Mesendoderm (in vitro differentiated cells): ENCODE measurements around the gene CXCL17.
A peak's percentile ranks its signal among the peaks of the same experiment; 100 is the strongest.

ENCODE experiments used
- DNase-seq: peaks from one replicate; pipeline ENCODE4 v3.0.0; 2013
- H2AK5ac ChIP-seq: 2 replicates; pipeline ENCODE4 v1.6.1; 2013; ENCODE audit warnings: low read length, inconsistent platforms
- H2BK120ac ChIP-seq: 2 replicates; pipeline ENCODE4 v1.6.1; 2013; ENCODE audit warnings: low read depth, mild to moderate bottlenecking, low read length, moderate library complexity, mixed read lengths
- H2BK15ac ChIP-seq: replicated peaks from 2 replicates; pipeline ENCODE4 v1.6.1; 2013; ENCODE audit warnings: low read depth, mild to moderate bottlenecking, moderate library complexity
- H2BK5ac ChIP-seq: 2 replicates; pipeline ENCODE4 v1.6.1; 2013; ENCODE audit warnings: low read length, inconsistent platforms
- H3K18ac ChIP-seq: 2 replicates; pipeline ENCODE4 v1.6.1; 2013; ENCODE audit warnings: mild to moderate bottlenecking, low read length, mixed read lengths
- H3K23ac ChIP-seq: one replicate; pipeline ENCODE4 v1.6.1; 2013; ENCODE audit warnings: low read length
- H3K27ac ChIP-seq: 2 replicates; pipeline ENCODE4 v1.5.1; 2013; ENCODE audit warnings: low read depth, mild to moderate bottlenecking, inconsistent platforms, low read length, moderate library complexity
- H3K27me3 ChIP-seq: 2 replicates; pipeline ENCODE4 v1.6.1; 2013; ENCODE audit warnings: low read length, control low read depth, mild to moderate bottlenecking, inconsistent platforms; ENCODE audit not compliant: insufficient read depth, poor library complexity
- H3K36me3 ChIP-seq: 2 replicates; pipeline ENCODE4 v1.6.1; 2013; ENCODE audit warnings: low read length, inconsistent platforms; ENCODE audit not compliant: control insufficient read depth, insufficient read depth
- H3K4ac ChIP-seq: one replicate; pipeline ENCODE4 v1.6.1; 2013; ENCODE audit warnings: low read depth, mild to moderate bottlenecking, low read length, moderate library complexity
- H3K4me1 ChIP-seq: 2 replicates; pipeline ENCODE4 v1.6.1; 2013; ENCODE audit warnings: low read depth, low read length, inconsistent platforms; ENCODE audit not compliant: control insufficient read depth
- H3K4me2 ChIP-seq: 2 replicates; pipeline ENCODE4 v1.6.1; 2013; ENCODE audit warnings: low read length
- H3K4me3 ChIP-seq: 2 replicates; pipeline ENCODE4 v1.5.1; 2013; ENCODE audit warnings: mild to moderate bottlenecking, low read length
- H3K56ac ChIP-seq: one replicate; pipeline ENCODE4 v1.6.1; 2013; ENCODE audit warnings: low read length
- H3K79me1 ChIP-seq: 2 replicates; pipeline ENCODE4 v1.6.1; 2013; ENCODE audit warnings: low read length, inconsistent platforms
- H3K79me2 ChIP-seq: 2 replicates; pipeline ENCODE4 v1.6.1; 2013; ENCODE audit warnings: mild to moderate bottlenecking, low read length; ENCODE audit not compliant: control insufficient read depth, insufficient read depth
- H3K9ac ChIP-seq: 2 replicates; pipeline ENCODE4 v1.6.1; 2013; ENCODE audit warnings: low read length, inconsistent platforms
- H4K5ac ChIP-seq: one replicate; pipeline ENCODE4 v1.6.1; 2013; ENCODE audit warnings: low read length
- H4K8ac ChIP-seq: one replicate; pipeline ENCODE4 v1.6.1; 2013; ENCODE audit warnings: low read depth, mild to moderate bottlenecking, control low read depth, low read length, moderate library complexity
- WGBS: extraction: QIAGEN DNeasy Blood & Tissue Kit; methylation state at CpG from one replicate; pipeline ENCODE4 v1.1.7; 2013; ENCODE audit warnings: low lambda C conversion rate, missing lambda C conversion rate; ENCODE audit not compliant: insufficient coverage; ENCODE audit errors: extremely low coverage; 5-methylcytosine and 5-hydroxymethylcytosine counted together

Gene CXCL17

DNA sequence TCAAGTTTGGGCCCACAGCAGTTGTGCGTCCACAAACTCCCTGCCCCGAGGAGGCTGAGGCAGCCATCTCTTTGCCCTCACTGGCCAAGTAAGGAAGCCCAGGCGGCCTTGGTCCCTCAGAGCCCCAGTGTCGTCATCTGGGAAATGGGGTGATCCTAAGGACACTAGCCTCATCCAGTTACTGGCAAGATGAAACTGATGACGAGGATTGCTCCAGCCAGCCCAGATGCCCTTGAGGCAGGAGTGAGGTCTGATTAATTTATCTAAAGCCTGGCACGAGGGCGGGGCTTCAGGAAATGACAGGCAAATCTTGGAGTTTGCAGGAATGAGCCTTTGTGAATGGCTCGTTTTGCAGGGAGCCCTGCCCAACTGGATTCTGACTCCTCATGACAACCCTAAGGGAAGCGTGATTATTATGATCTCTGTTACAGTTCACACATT is 21.1 kb downstream of the CXCL17 start:
- Histone ChIP-seq H3K4ac (no peak overlapping the region), H3K79me1 (no peaks in the 10 kb centered on the region), H3K79me2 (no peaks in the 10 kb centered on the region), H2BK120ac (no peak overlapping the region), H3K4me3 (no peak overlapping the region), H4K8ac (no peak overlapping the region), H3K36me3 (no peaks in the 10 kb centered on the region), H2BK15ac (no peak overlapping the region), H3K18ac (no peak overlapping the region), H3K56ac (no peak overlapping the region), H2BK5ac (no peak overlapping the region), H3K4me1 (no peaks in the 10 kb centered on the region), H3K4me2 (no peak overlapping the region), H3K27me3 (no peaks in the 10 kb centered on the region), H3K27ac (no peak overlapping the region), H4K5ac (no peak overlapping the region), H3K23ac (no peak overlapping the region), H3K9ac (no peak overlapping the region), H2AK5ac (no peak overlapping the region)
- no CpG with 5 or more reads among the region's 9 CpGs for WGBS
- no peak for DNase-seq

DNA sequence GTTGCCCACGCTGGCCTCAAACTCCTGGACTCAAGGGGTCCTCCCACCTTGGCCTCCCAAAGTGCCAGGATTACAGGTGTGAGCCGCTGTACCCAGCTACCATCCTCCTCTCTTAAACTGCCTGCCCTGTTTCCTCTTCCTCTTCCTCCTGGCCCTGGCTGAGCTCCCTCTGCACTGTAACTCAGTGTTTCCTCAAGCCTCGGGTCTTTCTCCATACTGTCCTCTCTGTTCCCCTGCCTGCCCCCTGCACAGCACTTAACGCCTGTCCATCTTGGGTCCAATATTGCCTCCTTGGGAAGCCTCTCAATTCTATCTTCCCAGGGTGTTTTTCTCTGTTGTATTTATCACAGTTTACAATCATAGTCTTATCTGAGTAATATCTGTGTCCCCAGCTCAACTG is 21.6 kb downstream of the CXCL17 start:
- H3K79me2 ChIP-seq, result no peaks in the 10 kb centered on the region
- WGBS, result no CpG with 5 or more reads among the region's 4 CpGs
- no peak overlapping the region for H2BK15ac ChIP-seq
- H2BK5ac ChIP-seq, result no peak overlapping the region
- no peaks in the 10 kb centered on the region for H3K4me1 ChIP-seq
- H4K8ac ChIP-seq, result no peak overlapping the region
- no peaks in the 10 kb centered on the region for H3K79me1 ChIP-seq
- H2BK120ac ChIP-seq, result no peak overlapping the region
- no peaks in the 10 kb centered on the region for H3K36me3 ChIP-seq
- H3K4me3 ChIP-seq, result no peak overlapping the region
- no peak overlapping the region for H3K23ac ChIP-seq
- no peak overlapping the region for H3K18ac ChIP-seq
- no peak for DNase-seq
- H3K56ac ChIP-seq, result no peak overlapping the region
- H3K27ac ChIP-seq, result no peak overlapping the region
- H3K4me2 ChIP-seq, result no peak overlapping the region
- no peak overlapping the region for H4K5ac ChIP-seq
- H3K9ac ChIP-seq, result no peak overlapping the region
- no peak overlapping the region for H2AK5ac ChIP-seq
- H3K27me3 ChIP-seq, result no peaks in the 10 kb centered on the region
- H3K4ac ChIP-seq, result no peak overlapping the region

DNA sequence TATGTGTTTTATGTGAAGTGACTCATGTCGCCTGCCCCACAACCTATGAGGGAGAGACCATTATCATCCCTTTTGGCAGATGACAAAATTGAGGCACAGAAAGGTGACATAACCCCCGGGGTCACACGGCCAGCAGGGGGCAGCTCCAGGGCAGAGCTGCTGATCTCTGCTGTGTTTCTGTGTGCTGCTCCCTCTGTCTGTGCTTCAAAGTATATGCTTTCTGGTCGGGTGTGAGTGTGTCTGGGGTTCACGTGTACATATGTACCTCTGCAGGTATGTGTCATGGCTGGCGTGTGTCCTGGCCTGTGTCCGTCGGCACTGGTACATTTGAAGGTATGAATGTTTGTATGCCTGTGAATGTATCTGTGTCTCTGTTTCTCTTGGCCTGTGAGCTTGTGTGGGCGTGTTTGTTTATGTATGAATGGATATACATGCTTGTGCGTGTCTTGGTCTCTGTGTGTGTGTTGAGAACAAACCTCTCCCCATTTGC is 22.6 kb downstream of the CXCL17 start:
- H2BK5ac ChIP-seq, result no peak overlapping the region
- WGBS, result no CpG with 5 or more reads among the region's 10 CpGs
- H3K4me1 ChIP-seq, result no peaks in the 10 kb centered on the region
- H3K18ac ChIP-seq, result no peak overlapping the region
- no peak overlapping the region for H2AK5ac ChIP-seq
- no peak overlapping the region for H3K56ac ChIP-seq
- no peaks in the 10 kb centered on the region for H3K36me3 ChIP-seq
- H4K8ac ChIP-seq, result no peak overlapping the region
- H3K4me2 ChIP-seq, result no peak overlapping the region
- no peak overlapping the region for H3K27ac ChIP-seq
- no peak overlapping the region for H3K4me3 ChIP-seq
- no peak overlapping the region for H3K23ac ChIP-seq
- no peak overlapping the region for H3K4ac ChIP-seq
- H3K27me3 ChIP-seq, result no peaks in the 10 kb centered on the region
- no peaks in the 10 kb centered on the region for H3K79me1 ChIP-seq
- H4K5ac ChIP-seq, result no peak overlapping the region
- H2BK120ac ChIP-seq, result no peak overlapping the region
- peak; percentile 78 for DNase-seq
- H3K79me2 ChIP-seq, result no peaks in the 10 kb centered on the region
- no peak overlapping the region for H2BK15ac ChIP-seq
- H3K9ac ChIP-seq, result no peak overlapping the region

DNA sequence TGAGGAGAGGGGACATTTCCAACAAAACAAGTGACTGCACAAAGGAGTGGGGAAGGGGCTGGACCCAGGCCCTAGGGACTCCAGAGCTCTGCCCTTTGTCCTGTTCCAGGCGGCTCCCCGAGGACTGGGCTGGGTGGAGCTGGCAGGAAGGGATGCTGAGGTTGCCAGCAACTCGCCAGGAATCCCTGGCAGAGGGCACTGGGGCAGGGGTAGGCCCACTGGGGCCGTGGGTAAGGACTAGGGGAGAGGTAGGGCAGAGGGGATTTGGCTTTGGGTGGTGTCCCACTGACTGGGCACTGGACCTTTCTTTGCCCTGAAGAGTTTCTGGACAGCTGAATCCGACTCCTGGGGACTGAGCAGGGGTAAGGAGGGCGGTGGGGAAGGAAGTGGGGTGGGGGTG is 23.4 kb downstream of the CXCL17 start:
- Histone ChIP-seq H2BK120ac (no peak overlapping the region), H3K9ac (no peak overlapping the region), H3K36me3 (no peaks in the 10 kb centered on the region), H3K56ac (no peak overlapping the region), H4K5ac (no peak overlapping the region), H3K4me1 (no peaks in the 10 kb centered on the region), H3K18ac (no peak overlapping the region), H3K4ac (no peak overlapping the region), H3K27me3 (no peaks in the 10 kb centered on the region), H3K79me1 (no peaks in the 10 kb centered on the region), H3K27ac (no peak overlapping the region), H2BK5ac (no peak overlapping the region), H2BK15ac (no peak overlapping the region), H3K79me2 (no peaks in the 10 kb centered on the region), H3K4me2 (no peak overlapping the region), H3K23ac (no peak overlapping the region), H4K8ac (no peak overlapping the region), H2AK5ac (no peak overlapping the region), H3K4me3 (no peak overlapping the region)
- WGBS, result no CpG with 5 or more reads among the region's 6 CpGs
- no peak for DNase-seq

DNA sequence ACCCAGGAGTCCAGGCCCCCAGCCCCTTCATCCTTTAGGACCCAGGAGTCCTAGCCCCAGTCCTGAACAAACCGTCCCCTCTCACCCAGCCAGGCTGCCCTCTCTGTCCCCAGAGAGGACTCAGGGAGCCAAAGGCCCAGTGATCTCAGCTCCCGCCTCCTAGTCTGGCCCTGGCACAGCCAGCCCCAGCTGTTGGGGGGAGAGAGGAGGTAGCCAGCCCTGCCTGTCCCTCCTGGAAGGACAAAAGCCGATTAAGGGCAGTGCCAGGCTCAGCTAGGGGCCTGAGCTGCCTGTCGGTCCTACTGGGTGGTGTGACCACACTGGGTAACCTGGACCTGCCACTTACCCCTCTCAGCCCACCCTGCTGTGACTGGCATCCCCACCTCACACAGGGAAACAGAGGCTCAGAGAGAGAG is 30.1 kb downstream of the CXCL17 start:
- no peak overlapping the region for H3K27ac ChIP-seq
- no peak overlapping the region for H4K8ac ChIP-seq
- no peak overlapping the region for H3K9ac ChIP-seq
- H2BK120ac ChIP-seq, result no peak overlapping the region
- H4K5ac ChIP-seq, result no peak overlapping the region
- no peaks in the 10 kb centered on the region for H3K4me1 ChIP-seq
- no peak overlapping the region for H2BK15ac ChIP-seq
- H3K23ac ChIP-seq, result no peak overlapping the region
- H3K36me3 ChIP-seq, result no peaks in the 10 kb centered on the region
- H2AK5ac ChIP-seq, result no peak overlapping the region
- no peak overlapping the region for H3K4me2 ChIP-seq
- H3K4me3 ChIP-seq, result no peak overlapping the region
- H3K79me1 ChIP-seq, result no peaks in the 10 kb centered on the region
- no peak overlapping the region for H3K18ac ChIP-seq
- no peaks in the 10 kb centered on the region for H3K79me2 ChIP-seq
- H3K4ac ChIP-seq, result no peak overlapping the region
- no peak overlapping the region for H2BK5ac ChIP-seq
- DNase-seq, result no peak
- no peaks in the 10 kb centered on the region for H3K27me3 ChIP-seq
- no CpG with 5 or more reads among the region's 4 CpGs for WGBS
- H3K56ac ChIP-seq, result no peak overlapping the region

DNA sequence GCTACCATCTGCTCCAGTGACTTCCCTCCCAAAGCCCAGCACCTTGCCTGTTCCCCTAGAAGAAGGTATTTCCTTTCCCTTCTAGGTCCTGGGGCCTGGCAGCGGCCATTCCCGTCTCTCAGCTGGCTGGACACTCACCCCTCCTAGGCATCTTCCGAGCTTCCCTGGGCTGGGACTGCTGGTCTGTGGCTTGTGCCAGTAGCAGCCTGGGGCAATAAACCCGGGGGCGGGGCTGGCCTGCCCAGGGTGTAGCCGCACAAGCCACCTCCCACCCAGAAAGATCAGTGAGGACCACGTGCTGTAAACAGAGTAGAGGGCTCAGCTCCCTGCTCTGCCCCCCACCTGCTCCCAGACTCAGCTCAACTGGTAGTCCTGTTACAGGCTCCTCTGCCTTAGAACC is 30.5 kb downstream of the CXCL17 start:
- Histone ChIP-seq H3K27ac (no peak overlapping the region), H3K36me3 (no peaks in the 10 kb centered on the region), H4K8ac (no peak overlapping the region), H3K56ac (no peak overlapping the region), H3K23ac (no peak overlapping the region), H3K4me2 (no peak overlapping the region), H4K5ac (no peak overlapping the region), H3K18ac (no peak overlapping the region), H3K27me3 (no peaks in the 10 kb centered on the region), H3K4me3 (no peak overlapping the region), H3K79me1 (no peaks in the 10 kb centered on the region), H3K9ac (no peak overlapping the region), H2BK120ac (no peak overlapping the region), H3K4ac (no peak overlapping the region), H3K79me2 (no peaks in the 10 kb centered on the region), H3K4me1 (no peaks in the 10 kb centered on the region), H2BK15ac (no peak overlapping the region), H2BK5ac (no peak overlapping the region), H2AK5ac (no peak overlapping the region)
- DNase-seq, result peak; percentile 48
- no CpG with 5 or more reads among the region's 7 CpGs for WGBS
